Mesenchymal stem cell (in vitro differentiated cells and primary cell): Measurements from ENCODE around the gene CHMP4B.

Source experiments
- DNase-seq: peaks from one replicate; pipeline ENCODE4 v3.0.0-alpha.2; 2013
- H2AFZ ChIP-seq: one replicate; pipeline ENCODE4 v1.6.1; 2013; ENCODE audit warnings: low read depth, mild to moderate bottlenecking, control low read depth, inconsistent platforms, low read length, moderate library complexity
- H2AK5ac ChIP-seq: 2 replicates; pipeline ENCODE4 v1.6.1; 2013; ENCODE audit warnings: low read length, moderate library complexity, mild to moderate bottlenecking, inconsistent platforms; ENCODE audit not compliant: severe bottlenecking
- H2BK120ac ChIP-seq: one replicate; pipeline ENCODE4 v1.6.1; 2013; ENCODE audit warnings: low read depth, mild to moderate bottlenecking, inconsistent platforms, low read length, moderate library complexity
- H2BK12ac ChIP-seq, 2 experiments: one replicate each; pipeline ENCODE4 v1.6.1; 2013; ENCODE audit warnings: inconsistent platforms in 2 of 2, low read length in 2 of 2, mild to moderate bottlenecking in 2 of 2, moderate library complexity in 2 of 2, control low read depth in 1 of 2
- H2BK15ac ChIP-seq: one replicate; pipeline ENCODE4 v1.6.1; 2013; ENCODE audit warnings: mild to moderate bottlenecking, low read depth, inconsistent platforms; ENCODE audit not compliant: poor library complexity, severe bottlenecking
- H2BK5ac ChIP-seq: 2 replicates; pipeline ENCODE4 v1.6.1; 2013; ENCODE audit warnings: low read depth, mild to moderate bottlenecking, low read length, control low read depth, inconsistent platforms; ENCODE audit not compliant: poor library complexity, severe bottlenecking
- H3K14ac ChIP-seq, 2 experiments: one replicate each; pipeline ENCODE4 v1.6.1; 2013; ENCODE audit warnings: inconsistent platforms in 2 of 2, low read length in 2 of 2, control low read depth in 1 of 2, mild to moderate bottlenecking in 1 of 2, moderate library complexity in 1 of 2
- H3K18ac ChIP-seq, 2 experiments: one replicate each; pipeline ENCODE4 v1.6.1; 2013; ENCODE audit warnings: inconsistent platforms in 2 of 2, low read length in 2 of 2, control low read depth in 1 of 2, low read depth in 1 of 2, mild to moderate bottlenecking in 1 of 2
- H3K23ac ChIP-seq, 2 experiments: one replicate each; pipeline ENCODE4 v1.6.1; 2013; ENCODE audit warnings: inconsistent platforms in 2 of 2, low read length in 2 of 2, mild to moderate bottlenecking in 2 of 2, moderate library complexity in 2 of 2, control low read depth in 1 of 2
- H3K27ac ChIP-seq: 2 replicates; pipeline ENCODE4 v1.5.1; 2013; ENCODE audit warnings: mild to moderate bottlenecking, moderate library complexity, low read length, control low read depth, inconsistent platforms; ENCODE audit not compliant: poor library complexity, severe bottlenecking
- H3K27me3 ChIP-seq, 2 experiments: 2 replicates each; pipeline versions ENCODE4 v1.6.1 to v1.7.0; 2013; ENCODE audit warnings: low read length in 2 of 2, mild to moderate bottlenecking in 2 of 2, moderate library complexity in 2 of 2, control low read depth in 1 of 2, inconsistent platforms in 1 of 2; ENCODE audit not compliant: control insufficient read depth in 1 of 2, insufficient read depth in 1 of 2
- H3K36me3 ChIP-seq, 2 experiments: 2 replicates each; pipeline versions ENCODE4 v1.6.1 to v1.7.0; 2013; ENCODE audit warnings: low read length in 2 of 2, control low read depth in 1 of 2, inconsistent platforms in 1 of 2, low read depth in 1 of 2, mild to moderate bottlenecking in 1 of 2; ENCODE audit not compliant: insufficient read depth in 2 of 2, control insufficient read depth in 1 of 2
- H3K4ac ChIP-seq, 2 experiments: one replicate each; pipeline ENCODE4 v1.6.1; 2013; ENCODE audit warnings: inconsistent platforms in 2 of 2, low read length in 2 of 2, mild to moderate bottlenecking in 2 of 2, moderate library complexity in 2 of 2, control low read depth in 1 of 2, low read depth in 1 of 2
- H3K4me1 ChIP-seq: 2 replicates; pipeline ENCODE4 v1.6.1; 2013; ENCODE audit warnings: low read depth, low read length, control low read depth; ENCODE audit not compliant: control insufficient read depth, insufficient read depth
- H3K4me2 ChIP-seq: 2 replicates; pipeline ENCODE4 v1.6.1; 2013; ENCODE audit warnings: low read length, mild to moderate bottlenecking, inconsistent platforms; ENCODE audit not compliant: poor library complexity, severe bottlenecking
- H3K4me3 ChIP-seq, 2 experiments: 2 replicates each; pipeline versions ENCODE4 v1.5.1 to v1.7.0; 2013; ENCODE audit warnings: low read length in 2 of 2, mild to moderate bottlenecking in 2 of 2, control low read depth in 1 of 2, low read depth in 1 of 2; ENCODE audit not compliant: insufficient read depth in 1 of 2
- H3K79me1 ChIP-seq: replicated peaks from 2 replicates; pipeline ENCODE4 v1.6.1; 2013; ENCODE audit warnings: mild to moderate bottlenecking, control low read depth, low read length, inconsistent platforms; ENCODE audit not compliant: poor library complexity, severe bottlenecking
- H3K9ac ChIP-seq: 2 replicates; pipeline ENCODE4 v1.7.0; 2013; ENCODE audit warnings: mild to moderate bottlenecking, low read length, moderate library complexity
- H3K9me3 ChIP-seq: 2 replicates; pipeline ENCODE4 v1.7.0; 2013; ENCODE audit warnings: mild to moderate bottlenecking, low read length; ENCODE audit not compliant: control insufficient read depth
- H4K8ac ChIP-seq: one replicate; pipeline ENCODE4 v1.6.1; 2013; ENCODE audit warnings: inconsistent platforms, mild to moderate bottlenecking, low read length, moderate library complexity
- H4K91ac ChIP-seq: one replicate; pipeline ENCODE4 v1.6.1; 2013; ENCODE audit warnings: mild to moderate bottlenecking, low read length, inconsistent platforms
- WGBS: methylation state at CpG from one replicate; pipeline ENCODE4 v1.1.7; 2013; ENCODE audit warnings: mixed read lengths; 5-methylcytosine and 5-hydroxymethylcytosine counted together

Gene CHMP4B

GRCh38 chr20:33882481-33882880 is 71.3 kb downstream of the CHMP4B start:
- Histone ChIP-seq H3K9me3 (peaks cover 19% of the 10 kb centered on the region), H3K4me1 (no peaks in the 10 kb centered on the region), H3K18ac (no peak overlapping the region), H3K4ac (no peak overlapping the region), H4K91ac (peak overlapping the region; percentile 10), H3K27me3 (peaks cover 3 to 17% of the 10 kb centered on the region in 2 experiments), H3K36me3 (no peaks in the 10 kb centered on the region), H2BK12ac (no peak overlapping the region), H2AFZ (no peak overlapping the region), H2AK5ac (no peak overlapping the region), H2BK15ac (no peak overlapping the region), H3K23ac (no peak overlapping the region), H4K8ac (no peak overlapping the region), H3K9ac (no peak overlapping the region), H3K14ac (no peak overlapping the region), H2BK120ac (no peak overlapping the region), H2BK5ac (no peak overlapping the region), H3K4me2 (no peak overlapping the region), H3K4me3 (no peak overlapping the region), H3K27ac (no peak overlapping the region), H3K79me1 (no peaks in the 10 kb centered on the region)
- DNase-seq: no peak
- WGBS: 78% methylated on average over 10 of the region's 10 CpGs

GRCh38 chr20:33883164-33883563 is 72.0 kb downstream of the CHMP4B start:
- Histone ChIP-seq H3K4me3 (no peak overlapping the region), H2BK15ac (no peak overlapping the region), H3K79me1 (no peaks in the 10 kb centered on the region), H3K4me1 (no peaks in the 10 kb centered on the region), H2BK5ac (no peak overlapping the region), H2BK12ac (no peak overlapping the region), H3K27me3 (peaks cover 5 to 22% of the 10 kb centered on the region in 2 experiments), H3K4ac (no peak overlapping the region), H3K23ac (no peak overlapping the region), H4K8ac (no peak overlapping the region), H4K91ac (no peak overlapping the region), H3K27ac (no peak overlapping the region), H3K9ac (no peak overlapping the region), H3K4me2 (no peak overlapping the region), H3K14ac (no peak overlapping the region), H3K36me3 (no peaks in the 10 kb centered on the region), H2BK120ac (no peak overlapping the region), H2AFZ (no peak overlapping the region), H3K9me3 (peaks cover 16% of the 10 kb centered on the region), H3K18ac (no peak overlapping the region), H2AK5ac (no peak overlapping the region)
- WGBS: 87% methylated on average over 6 of the region's 6 CpGs
- DNase-seq: no peak

- H3K27me3 ChIP-seq: peaks cover 19 to 23% of the 10 kb centered on the region in 2 experiments
- no peak overlapping the region for H2AFZ ChIP-seq
- H3K9me3 ChIP-seq: peaks cover 3% of the 10 kb centered on the region
- no peak overlapping the region for H3K4me3 ChIP-seq
- H3K9ac ChIP-seq: no peak overlapping the region
- H4K8ac ChIP-seq: no peak overlapping the region
- H3K4me2 ChIP-seq: no peak overlapping the region
- no peak overlapping the region for H3K27ac ChIP-seq
- H2AK5ac ChIP-seq: no peak overlapping the region
- H2BK120ac ChIP-seq: no peak overlapping the region
- no peak for DNase-seq
- H3K18ac ChIP-seq: no peak overlapping the region
- H3K79me1 ChIP-seq: no peaks in the 10 kb centered on the region
- H3K14ac ChIP-seq: no peak overlapping the region
- H4K91ac ChIP-seq: no peak overlapping the region
- no peak overlapping the region for H2BK5ac ChIP-seq
- WGBS: 84% methylated on average over 2 of the region's 2 CpGs
- H3K23ac ChIP-seq: no peak overlapping the region
- H2BK15ac ChIP-seq: no peak overlapping the region
- H2BK12ac ChIP-seq: no peak overlapping the region
- H3K36me3 ChIP-seq: no peaks in the 10 kb centered on the region
- no peaks in the 10 kb centered on the region for H3K4me1 ChIP-seq
- H3K4ac ChIP-seq: no peak overlapping the region
These were observed 73.5 kb downstream of the CHMP4B start for GRCh38 chr20:33884633-33885032.

GRCh38 chr20:33889312-33889711 is 78.2 kb downstream of the CHMP4B start:
- H3K9ac ChIP-seq: no peak overlapping the region
- H2AK5ac ChIP-seq: no peak overlapping the region
- no peak overlapping the region for H2BK12ac ChIP-seq
- H4K8ac ChIP-seq: no peak overlapping the region
- H2BK5ac ChIP-seq: no peak overlapping the region
- no peaks in the 10 kb centered on the region for H3K79me1 ChIP-seq
- no peak overlapping the region for H3K14ac ChIP-seq
- no peak overlapping the region for H2AFZ ChIP-seq
- no peak overlapping the region for H3K23ac ChIP-seq
- peaks cover 5 to 20% of the 10 kb centered on the region in 2 experiments for H3K27me3 ChIP-seq
- no peak overlapping the region for H3K18ac ChIP-seq
- H3K9me3 ChIP-seq: peaks cover 9% of the 10 kb centered on the region
- H3K4me3 ChIP-seq: no peak overlapping the region
- no peak for DNase-seq
- no peak overlapping the region for H4K91ac ChIP-seq
- no peak overlapping the region for H3K4ac ChIP-seq
- H3K4me1 ChIP-seq: no peaks in the 10 kb centered on the region
- no peak overlapping the region for H3K27ac ChIP-seq
- no peaks in the 10 kb centered on the region for H3K36me3 ChIP-seq
- H2BK15ac ChIP-seq: no peak overlapping the region
- H2BK120ac ChIP-seq: no peak overlapping the region
- no peak overlapping the region for H3K4me2 ChIP-seq
